ENCODE measurements around the gene WDR33.

WDR33 gene

GRCh38 chr2:127810619-127811396 lies at the start of gene WDR33:
WDR33 (minus strand) TSS chr2:127811171; CDS start chr2:127770981, 40,190 bp downstream.
- Histone ChIP-seq H3K36me3 (ENCODE audit: insufficient read depth, low read length) (peaks cover 8% of the 10 kb centered on the region; the same call in 1 of the 2 replicates), H3K27ac (ENCODE audit: low read length) (peak within 1 kb of the TSS; percentile 90), H3K4me2 (ENCODE audit: insufficient read depth, low read length) (peak within 1 kb of the TSS; percentile 75), H3K79me2 (ENCODE audit: insufficient read depth, low read length) (peaks cover 51% of the 10 kb centered on the region), H3K27me3 (ENCODE audit: insufficient read depth, low read length, poor library complexity) (no peaks in the 10 kb centered on the region), H3K9ac (ENCODE audit: low read depth, low read length) (peak within 1 kb of the TSS; percentile 80), H3K4me3 (ENCODE audit: low read depth in 1 of 2, low read length in 2 of 2) (peak within 1 kb of the TSS; percentile 39 to 63), H3K4me1 (ENCODE audit: insufficient read depth, low read length) (peaks cover 46% of the 10 kb centered on the region), H2AFZ (ENCODE audit: low read depth, low read length) (peak within 1 kb of the TSS; percentile 91), H4K20me1 (ENCODE audit: insufficient read depth, low read length) (peaks cover 28% of the 10 kb centered on the region), H3K9me3 (ENCODE audit: insufficient read depth, low read length, severe bottlenecking) (no peaks in the 10 kb centered on the region)
- TF ChIP-seq CTCF (IDR thresholded peaks at IDR 0.05; ENCODE audit: borderline replicate concordance, extremely low read depth, low read length, poor library complexity, severe bottlenecking) (peak; percentile 47), EZH2 (IDR thresholded peaks at IDR 0.05; ENCODE audit: borderline replicate concordance, low read depth, low read length, severe bottlenecking) (no peak)
- DNase-seq: peak; percentile 95
- ATAC-seq (ENCODE audit: insufficient read depth, low read depth): peak; percentile 98

- ATAC-seq (ENCODE audit: insufficient read depth, low read depth) (no peak), DNase-seq (no peak)
- H3K79me2 ChIP-seq (ENCODE audit: insufficient read depth, low read length): peaks cover 32% of the 10 kb centered on the region
- H3K4me1 ChIP-seq (ENCODE audit: insufficient read depth, low read length): peaks cover 31% of the 10 kb centered on the region
- H4K20me1 ChIP-seq (ENCODE audit: insufficient read depth, low read length): peaks cover 18% of the 10 kb centered on the region; the same call in 1 of the 2 replicates
- H3K4me3 ChIP-seq (ENCODE audit: low read depth in 1 of 2, low read length in 2 of 2): no peak overlapping the region
- H3K36me3 ChIP-seq (ENCODE audit: insufficient read depth, low read length): peaks cover 31% of the 10 kb centered on the region
- H2AFZ ChIP-seq (ENCODE audit: low read depth, low read length): no peak overlapping the region
- H3K27ac ChIP-seq (ENCODE audit: low read length): no peak overlapping the region
- no peak overlapping the region for H3K4me2 ChIP-seq (ENCODE audit: insufficient read depth, low read length)
- H3K27me3 ChIP-seq (ENCODE audit: insufficient read depth, low read length, poor library complexity): no peaks in the 10 kb centered on the region
- TF ChIP-seq CTCF (IDR thresholded peaks at IDR 0.05; ENCODE audit: borderline replicate concordance, extremely low read depth, low read length, poor library complexity, severe bottlenecking): no peak
- TF ChIP-seq EZH2 (IDR thresholded peaks at IDR 0.05; ENCODE audit: borderline replicate concordance, low read depth, low read length, severe bottlenecking): no peak
- no peak overlapping the region for H3K9ac ChIP-seq (ENCODE audit: low read depth, low read length)
- no peaks in the 10 kb centered on the region for H3K9me3 ChIP-seq (ENCODE audit: insufficient read depth, low read length, severe bottlenecking)
Measured at GRCh38 chr2:127860130-127860529, 49.2 kb upstream of the WDR33 start.

- no peak for ATAC-seq (ENCODE audit: insufficient read depth, low read depth)
- no peak for TF ChIP-seq EZH2 (IDR thresholded peaks at IDR 0.05; ENCODE audit: borderline replicate concordance, low read depth, low read length, severe bottlenecking)
- TF ChIP-seq CTCF (IDR thresholded peaks at IDR 0.05; ENCODE audit: borderline replicate concordance, extremely low read depth, low read length, poor library complexity, severe bottlenecking): no peak
- Histone ChIP-seq H3K27me3 (ENCODE audit: insufficient read depth, low read length, poor library complexity) (no peaks in the 10 kb centered on the region), H3K4me3 (ENCODE audit: low read depth in 1 of 2, low read length in 2 of 2) (no peak overlapping the region), H2AFZ (ENCODE audit: low read depth, low read length) (no peak overlapping the region), H3K79me2 (ENCODE audit: insufficient read depth, low read length) (peaks cover 37% of the 10 kb centered on the region), H3K9ac (ENCODE audit: low read depth, low read length) (no peak overlapping the region), H3K4me1 (ENCODE audit: insufficient read depth, low read length) (peaks cover 35% of the 10 kb centered on the region), H4K20me1 (ENCODE audit: insufficient read depth, low read length) (peaks cover 22% of the 10 kb centered on the region; the same call in 1 of the 2 replicates), H3K4me2 (ENCODE audit: insufficient read depth, low read length) (no peak overlapping the region), H3K27ac (ENCODE audit: low read length) (no peak overlapping the region), H3K36me3 (ENCODE audit: insufficient read depth, low read length) (peaks cover 27% of the 10 kb centered on the region), H3K9me3 (ENCODE audit: insufficient read depth, low read length, severe bottlenecking) (no peaks in the 10 kb centered on the region)
- no peak for DNase-seq
Measured at GRCh38 chr2:127859712-127860085, 48.7 kb upstream of the WDR33 start.

All from DND-41 (cell line).